Activated CD8-positive, alpha-beta T cell treated with anti-CD3 and anti-CD28 coated beads for 36 hours (primary cell): Measurements from ENCODE around the gene MRPL12. TPM values are rescaled to one million over a fixed set of nuclear protein-coding genes. Genes with fewer than 3 reads are reported as not detected.

Experiments
- ATAC-seq: fragments of 200-7000 bp; cut with Tn5 transposase; one replicate; pipeline ENCODE4 v1.10.0; 2021; ENCODE audit warnings: mild to moderate bottlenecking, moderate library complexity
- CTCF ChIA-PET: fragments of 350-600 bp; sonication (Branson Sonifier 250); formaldehyde crosslinking; loops from one replicate; lab custom pipeline; 2021; ENCODE audit warnings: antibody characterized with exemption; lab: Charles Lee
- POLR2A ChIA-PET: fragments of 350-600 bp; sonication (Branson Sonifier 250); formaldehyde crosslinking; loops from one replicate; lab custom pipeline; 2021; ENCODE audit warnings: antibody characterized with exemption; lab: Charles Lee
- DNase-seq: peaks from one replicate; pipeline ENCODE4 v3.0.0-alpha.2; 2020
- H3K27ac Mint-ChIP-seq: one replicate; pipeline ENCODE4 v1.8.0; 2021; ENCODE audit warnings: mild to moderate bottlenecking, mixed read lengths
- H3K27me3 Mint-ChIP-seq: one replicate; pipeline ENCODE4 v1.8.0; 2021; ENCODE audit warnings: mixed read lengths
- H3K36me3 Mint-ChIP-seq: one replicate; pipeline ENCODE4 v1.8.0; 2021; ENCODE audit warnings: low read depth, mixed read lengths
- H3K4me1 Mint-ChIP-seq: one replicate; pipeline ENCODE4 v1.8.0; 2021; ENCODE audit warnings: low read depth, mixed read lengths
- H3K4me3 Mint-ChIP-seq: one replicate; pipeline ENCODE4 v1.8.0; 2021; ENCODE audit warnings: mild to moderate bottlenecking, moderate library complexity, mixed read lengths
- H3K9me3 Mint-ChIP-seq: one replicate; pipeline ENCODE4 v1.8.0; 2021; ENCODE audit warnings: mixed read lengths
- CTCF ChIP-seq: fragments of 200-600 bp; IDR thresholded peaks from one replicate; pipeline ENCODE4 v1.8.0; 2022; ENCODE audit warnings: antibody characterized with exemption, mild to moderate bottlenecking
- intact Hi-C: fragments of 100-400 bp; cut with micrococcal nuclease; formaldehyde crosslinking; loops from one replicate; pipeline ENCODE4 v1.10.0; 2022
- total RNA-seq, 2 experiments: library from RNA; stranded (reverse); gene quantifications; one replicate each; pipeline ENCODE4 v1.2.3, GENCODE V29; 2021

Gene MRPL12
- total RNA-seq, 2 experiments from 2014 or later = 149 to 152 TPM

- H3K36me3 Mint-ChIP-seq = no peaks in the 10 kb centered on the region
- ATAC-seq = no peak
- no peak for DNase-seq
- POLR2A ChIA-PET = interaction anchor here (0.6 to 1.5 kb wide), 2 partner anchors 56 to 136 kb away, joined by 3 to 4 read pairs; no protein-coding TSS in a partner anchor
- H3K27me3 Mint-ChIP-seq = peaks cover 24% of the 10 kb centered on the region
- H3K9me3 Mint-ChIP-seq = no peaks in the 10 kb centered on the region
- intact Hi-C loops = no loop called here
- no peak for TF ChIP-seq CTCF
- CTCF ChIA-PET = no interaction called here
- no peak overlapping the region for H3K4me3 Mint-ChIP-seq
- H3K4me1 Mint-ChIP-seq = no peaks in the 10 kb centered on the region
- no peak overlapping the region for H3K27ac Mint-ChIP-seq
Observed at GRCh38 chr17:81727324-81728031, 24.3 kb downstream of the MRPL12 start.

GRCh38 chr17:81733507-81734404 lies 30.6 kb downstream of the MRPL12 start:
- H3K9me3 Mint-ChIP-seq = no peaks in the 10 kb centered on the region
- H3K36me3 Mint-ChIP-seq = no peaks in the 10 kb centered on the region
- H3K4me3 Mint-ChIP-seq = no peak overlapping the region
- ChIA-PET CTCF (interaction anchor here (0.7 to 1.4 kb wide), 5 partner anchors 9 to 220 kb away, joined by 3 to 4 read pairs (median 3); no protein-coding TSS in a partner anchor), POLR2A (interaction anchor here (1.6 kb wide), 1 partner anchor 108 kb away, joined by 7 read pairs; no protein-coding TSS in a partner anchor)
- DNase-seq (peak; percentile 82), ATAC-seq (peak; percentile 96)
- peaks cover 30% of the 10 kb centered on the region for H3K27me3 Mint-ChIP-seq
- intact Hi-C loops = no loop called here
- H3K4me1 Mint-ChIP-seq = peaks cover 6% of the 10 kb centered on the region
- no peak overlapping the region for H3K27ac Mint-ChIP-seq
- TF ChIP-seq CTCF = peak; percentile 95

GRCh38 chr17:81734405-81735263 lies 31.5 kb downstream of the MRPL12 start:
- ATAC-seq = no peak
- Mint-ChIP-seq H3K4me1 (peaks cover 6% of the 10 kb centered on the region), H3K27me3 (peaks cover 32% of the 10 kb centered on the region), H3K36me3 (no peaks in the 10 kb centered on the region), H3K27ac (no peak overlapping the region), H3K4me3 (no peak overlapping the region), H3K9me3 (no peaks in the 10 kb centered on the region)
- CTCF ChIA-PET = interaction anchor here (1.0 to 1.4 kb wide), 6 partner anchors 12 to 220 kb away, joined by 3 to 4 read pairs (median 4); no protein-coding TSS in a partner anchor
- no peak for TF ChIP-seq CTCF
- POLR2A ChIA-PET = interaction anchor here (0.9 to 1.6 kb wide), 3 partner anchors 9 to 108 kb away, joined by 3 to 7 read pairs (median 4); no protein-coding TSS in a partner anchor
- intact Hi-C loops = no loop called here
- DNase-seq = no peak

GRCh38 chr17:81735264-81736102 lies 32.3 kb downstream of the MRPL12 start:
- Mint-ChIP-seq H3K27me3 (peaks cover 32% of the 10 kb centered on the region), H3K36me3 (no peaks in the 10 kb centered on the region), H3K4me3 (peak overlapping the region; percentile 34), H3K4me1 (peaks cover 6% of the 10 kb centered on the region), H3K9me3 (no peaks in the 10 kb centered on the region), H3K27ac (no peak overlapping the region)
- DNase-seq (no peak), ATAC-seq (peak; percentile 15)
- intact Hi-C loops = no loop called here
- ChIA-PET POLR2A (interaction anchor here (0.9 to 1.6 kb wide), 3 partner anchors 10 to 107 kb away, joined by 3 to 7 read pairs (median 4); no protein-coding TSS in a partner anchor), CTCF (interaction anchor here (1.0 to 1.3 kb wide), 5 partner anchors 13 to 219 kb away, joined by 3 to 4 read pairs (median 4); no protein-coding TSS in a partner anchor)
- TF ChIP-seq CTCF = no peak
